OCI-LY1 (cell line): Measurements from ENCODE around the gene FLVCR1.

Source experiments
- EZH2 ChIP-seq: fragments of 200-600 bp; sonication (generic), shearing (Covaris generic); IDR thresholded peaks from 2 replicates; pipeline ENCODE4 v1.8.0; 2017; ENCODE audit warnings: borderline replicate concordance, mixed run types, mild to moderate bottlenecking, antibody characterized with exemption, low read length, moderate library complexity, mixed read lengths
- TF ChIP-seq, protein P1 (sequence below): fragments of 200-600 bp; sonication (generic), shearing (Covaris generic); IDR thresholded peaks from 2 replicates; pipeline ENCODE4 v1.5.1; 2017; ENCODE audit warnings: mild to moderate bottlenecking, antibody characterized with exemption, low read length, moderate library complexity, mixed read lengths

DNA sequence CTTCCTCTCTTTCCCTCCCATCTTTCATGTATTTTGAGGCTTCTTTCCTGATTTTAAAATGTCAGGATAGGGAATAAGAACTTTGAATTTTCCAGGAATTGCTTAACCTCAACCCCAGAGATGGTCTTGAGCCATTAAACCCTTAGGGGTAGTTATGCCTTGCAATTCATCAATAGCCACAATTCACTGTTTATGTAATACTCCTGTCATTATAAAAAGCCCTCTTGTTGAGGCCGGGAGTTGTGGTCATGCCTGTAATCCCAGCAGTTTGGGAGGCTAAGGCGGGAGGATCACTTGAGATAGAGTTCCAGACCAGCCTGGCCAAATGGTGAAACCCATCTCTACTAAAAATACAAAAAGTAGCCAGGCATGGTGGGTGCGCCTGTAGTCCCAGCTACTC lies 35.1 kb upstream of the FLVCR1 start:
- TF ChIP-seq, protein P1, sequence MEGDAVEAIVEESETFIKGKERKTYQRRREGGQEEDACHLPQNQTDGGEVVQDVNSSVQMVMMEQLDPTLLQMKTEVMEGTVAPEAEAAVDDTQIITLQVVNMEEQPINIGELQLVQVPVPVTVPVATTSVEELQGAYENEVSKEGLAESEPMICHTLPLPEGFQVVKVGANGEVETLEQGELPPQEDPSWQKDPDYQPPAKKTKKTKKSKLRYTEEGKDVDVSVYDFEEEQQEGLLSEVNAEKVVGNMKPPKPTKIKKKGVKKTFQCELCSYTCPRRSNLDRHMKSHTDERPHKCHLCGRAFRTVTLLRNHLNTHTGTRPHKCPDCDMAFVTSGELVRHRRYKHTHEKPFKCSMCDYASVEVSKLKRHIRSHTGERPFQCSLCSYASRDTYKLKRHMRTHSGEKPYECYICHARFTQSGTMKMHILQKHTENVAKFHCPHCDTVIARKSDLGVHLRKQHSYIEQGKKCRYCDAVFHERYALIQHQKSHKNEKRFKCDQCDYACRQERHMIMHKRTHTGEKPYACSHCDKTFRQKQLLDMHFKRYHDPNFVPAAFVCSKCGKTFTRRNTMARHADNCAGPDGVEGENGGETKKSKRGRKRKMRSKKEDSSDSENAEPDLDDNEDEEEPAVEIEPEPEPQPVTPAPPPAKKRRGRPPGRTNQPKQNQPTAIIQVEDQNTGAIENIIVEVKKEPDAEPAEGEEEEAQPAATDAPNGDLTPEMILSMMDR = no peak
- TF ChIP-seq EZH2 = no peak
